ENCODE results near the gene TLE1.

Gene TLE1

DNA sequence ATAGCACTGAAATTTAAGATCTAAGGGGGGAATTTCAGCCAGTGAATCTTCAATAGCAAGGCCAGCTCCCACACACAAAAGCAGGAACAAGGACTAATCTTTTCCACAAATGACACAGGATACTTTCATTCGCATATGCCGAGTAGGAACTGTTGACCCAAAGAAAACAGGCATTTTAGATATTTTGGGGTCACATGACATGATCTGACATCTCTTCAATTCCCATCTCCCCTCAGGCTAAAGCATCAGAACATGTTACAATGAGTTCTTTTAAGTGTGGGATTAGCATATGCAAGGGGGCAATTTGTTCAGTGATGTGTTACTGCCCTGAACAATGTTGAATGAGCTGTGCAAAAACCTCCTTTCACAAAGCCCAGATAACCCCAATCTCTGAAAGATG is 68.2 kb downstream of the TLE1 start:
- FAIRE-seq (no peak), DNase-seq (ENCODE audit: insufficient read length, low spot score) (no peak)
- no peak for TF ChIP-seq CTCF (IDR thresholded peaks at IDR 0.05; ENCODE audit: insufficient read depth, missing control alignments)

- TF ChIP-seq CTCF (IDR thresholded peaks at IDR 0.05; ENCODE audit: insufficient read depth, missing control alignments) = no peak
- DNase-seq (ENCODE audit: insufficient read length, low spot score) = no peak
Measured at GRCh38 chr9:81620002-81620390, 69.4 kb downstream of the TLE1 start.

GRCh38 chr9:81619353-81620001 is 69.9 kb downstream of the TLE1 start:
- TF ChIP-seq CTCF (IDR thresholded peaks at IDR 0.05; ENCODE audit: insufficient read depth, missing control alignments) = no peak
- FAIRE-seq = no peak
- no peak for DNase-seq (ENCODE audit: insufficient read length, low spot score)

More at GRCh38 chr9:81620002-81620390, 69.4 kb downstream of the TLE1 start:
- FAIRE-seq = no peak

DNA sequence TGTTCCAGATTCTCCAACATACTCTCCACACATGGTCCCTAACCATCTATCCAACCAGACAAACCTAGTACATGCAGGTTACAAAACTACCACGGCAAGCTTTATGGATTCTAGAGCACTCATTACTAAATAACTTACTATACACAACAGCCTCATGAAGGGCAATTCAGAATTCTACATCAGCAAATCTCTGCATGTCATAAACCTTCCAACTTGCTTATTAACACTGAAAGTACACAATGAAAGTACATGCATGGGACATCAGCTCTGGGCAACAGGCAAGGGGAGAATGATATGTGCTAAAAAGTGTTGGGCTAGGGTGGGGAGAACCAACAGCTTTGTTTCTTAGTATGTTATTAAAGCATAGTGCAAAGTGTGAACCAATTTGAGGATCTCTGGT is 70.4 kb downstream of the TLE1 start:
- no peak for FAIRE-seq
- no peak for DNase-seq (ENCODE audit: insufficient read length, low spot score)
- TF ChIP-seq CTCF (IDR thresholded peaks at IDR 0.05; ENCODE audit: insufficient read depth, missing control alignments) = no peak

DNA sequence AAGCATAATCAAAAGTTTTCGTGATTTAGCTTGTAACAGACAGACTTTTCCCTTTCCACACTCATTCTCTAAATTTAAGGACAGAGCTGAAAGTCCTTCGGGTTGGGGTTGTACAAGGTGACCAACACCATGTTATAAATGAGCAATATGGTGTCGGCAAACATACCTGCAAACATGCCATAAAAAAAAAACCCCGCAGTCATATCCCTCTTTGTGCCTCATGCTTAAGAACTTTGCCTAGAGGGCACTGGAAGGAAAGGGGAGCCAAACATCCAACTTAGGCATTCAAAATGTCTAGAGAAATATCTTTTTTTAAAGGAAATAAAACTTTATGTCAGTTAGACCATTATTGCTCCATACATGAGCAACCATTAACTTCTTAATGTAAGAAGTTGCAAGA is 73.2 kb downstream of the TLE1 start:
- FAIRE-seq (no peak), DNase-seq (ENCODE audit: insufficient read length, low spot score) (no peak)
- no peak for TF ChIP-seq CTCF (IDR thresholded peaks at IDR 0.05; ENCODE audit: insufficient read depth, missing control alignments)

GRCh38 chr9:81614335-81614734 is 75.0 kb downstream of the TLE1 start:
- no peak for TF ChIP-seq CTCF (IDR thresholded peaks at IDR 0.05; ENCODE audit: insufficient read depth, missing control alignments)
- DNase-seq (ENCODE audit: insufficient read length, low spot score) (no peak), FAIRE-seq (no peak)

DNA sequence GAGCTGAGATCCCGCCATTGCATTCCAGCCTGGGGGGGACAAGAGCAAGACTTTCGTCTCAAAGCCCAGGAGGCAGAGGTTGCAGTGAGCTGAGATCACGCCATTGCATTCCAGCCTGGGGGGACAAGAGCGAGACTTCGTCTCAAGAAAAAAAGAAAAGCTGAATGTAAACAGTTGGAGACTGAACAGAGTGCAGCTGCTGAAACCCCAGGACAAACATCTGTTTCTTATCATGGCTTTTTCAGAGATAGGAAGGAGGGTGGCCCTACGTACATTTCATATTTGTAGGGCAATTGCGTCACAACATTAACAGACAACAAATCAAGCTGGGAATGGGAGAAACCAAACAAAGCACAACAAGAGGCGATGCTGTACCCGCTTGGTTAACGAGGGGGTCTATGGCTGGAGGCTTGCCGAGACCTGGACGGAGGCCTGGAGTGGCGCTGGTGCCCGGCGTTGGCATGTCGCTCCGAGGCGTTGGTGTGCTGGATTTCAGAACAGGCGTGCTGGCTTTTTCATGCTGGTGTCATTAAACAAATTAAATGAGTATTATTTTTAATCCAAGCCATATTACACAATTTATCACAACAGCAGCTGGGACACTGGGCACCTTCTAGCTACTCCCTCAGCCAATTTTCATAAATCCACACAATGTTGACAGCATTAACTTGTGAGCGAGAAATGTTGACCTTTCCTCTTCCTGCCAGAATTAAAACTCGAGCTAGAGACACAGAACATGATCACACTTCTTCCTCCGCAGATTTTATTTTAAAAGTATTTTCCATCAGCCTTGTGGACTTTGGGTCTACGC is 76.1 kb downstream of the TLE1 start:
- DNase-seq (ENCODE audit: insufficient read length, low spot score) = no peak
- FAIRE-seq = no peak
- TF ChIP-seq CTCF (IDR thresholded peaks at IDR 0.05; ENCODE audit: insufficient read depth, missing control alignments) = no peak

Measured in D721Med (cell line).